Duodenal mucosa (tissue), 2 donors: Measurements from ENCODE around the gene MCM3.
A peak's percentile ranks its signal among the peaks of the same experiment; 100 is the strongest.

ENCODE experiments used
- H3K27ac ChIP-seq: one replicate; pipeline ENCODE4 v1.7.0; 2013; ENCODE audit warnings: low read depth, low read length
- H3K27me3 ChIP-seq, 2 donors: one replicate each; pipeline ENCODE4 v1.7.0; 2013; ENCODE audit warnings: low read length in 2 of 2, control low read depth in 1 of 2; ENCODE audit not compliant: insufficient read depth in 2 of 2, control insufficient read depth in 1 of 2
- H3K36me3 ChIP-seq, 2 donors: one replicate each; pipeline ENCODE4 v1.7.0; 2013; ENCODE audit warnings: low read length in 2 of 2, control low read depth in 1 of 2; ENCODE audit not compliant: insufficient read depth in 2 of 2, control insufficient read depth in 1 of 2
- H3K4me1 ChIP-seq, 2 donors: one replicate each; pipeline ENCODE4 v1.7.0; 2013; ENCODE audit warnings: low read length in 2 of 2, control low read depth in 1 of 2; ENCODE audit not compliant: insufficient read depth in 2 of 2, control insufficient read depth in 1 of 2
- H3K4me3 ChIP-seq, 2 donors: one replicate each; pipeline ENCODE4 v1.7.0; 2013; ENCODE audit warnings: low read length in 2 of 2, low read depth in 1 of 2
- H3K9ac ChIP-seq, 2 donors: one replicate each; pipeline ENCODE4 v1.7.0; 2013; ENCODE audit warnings: low read length in 2 of 2, low read depth in 1 of 2
- H3K9me3 ChIP-seq, 2 donors: one replicate each; pipeline ENCODE4 v1.7.0; 2013; ENCODE audit warnings: low read length in 2 of 2, control low read depth in 1 of 2; ENCODE audit not compliant: control insufficient read depth in 1 of 2

Gene MCM3

GRCh38 chr6:52285177-52286068, 881 bp upstream of the MCM3 start:
- Histone ChIP-seq H3K4me3 (peak overlapping the region; percentile 91), H3K9ac (peak overlapping the region; percentile 44 to 46), H3K27me3 (no peaks in the 10 kb centered on the region), H3K9me3 (no peaks in the 10 kb centered on the region), H3K36me3 (peaks cover 9 to 22% of the 10 kb centered on the region in 2 donors), H3K4me1 (peaks cover 18 to 23% of the 10 kb centered on the region in 2 donors), H3K27ac (no peak overlapping the region)

- peaks cover 14 to 34% of the 10 kb centered on the region in 2 donors for H3K36me3 ChIP-seq
- no peak overlapping the region for H3K27ac ChIP-seq
- peak overlapping the region; percentile 62 to 76 for H3K9ac ChIP-seq
- H3K4me3 ChIP-seq: peak overlapping the region; percentile 91
- H3K9me3 ChIP-seq: no peaks in the 10 kb centered on the region
- H3K27me3 ChIP-seq: no peaks in the 10 kb centered on the region
- peaks cover 18 to 23% of the 10 kb centered on the region in 2 donors for H3K4me1 ChIP-seq
These were observed 447 bp downstream of the MCM3 start for GRCh38 chr6:52284131-52284459.

- H3K9ac ChIP-seq: no peak overlapping the region
These were observed 1.4 kb downstream of the MCM3 start for GRCh38 chr6:52283111-52283510.

GRCh38 chr6:52276130-52276529, 8.4 kb downstream of the MCM3 start:
- no peak overlapping the region for H3K9ac ChIP-seq
- peaks cover 0 to 3% of the 10 kb centered on the region in 2 donors for H3K4me1 ChIP-seq
- H3K4me3 ChIP-seq: no peak overlapping the region
- H3K27ac ChIP-seq: no peak overlapping the region
- H3K27me3 ChIP-seq: no peaks in the 10 kb centered on the region
- peaks cover 31 to 85% of the 10 kb centered on the region in 2 donors for H3K36me3 ChIP-seq
- H3K9me3 ChIP-seq: no peaks in the 10 kb centered on the region

More at GRCh38 chr6:52283111-52283510, 1.4 kb downstream of the MCM3 start:
- no peaks in the 10 kb centered on the region for H3K27me3 ChIP-seq
- H3K9me3 ChIP-seq: no peaks in the 10 kb centered on the region
- H3K4me3 ChIP-seq: peak overlapping the region; percentile 91
- H3K27ac ChIP-seq: no peak overlapping the region
- H3K36me3 ChIP-seq: peaks cover 14 to 44% of the 10 kb centered on the region in 2 donors
- H3K4me1 ChIP-seq: peaks cover 18 to 23% of the 10 kb centered on the region in 2 donors

- Histone ChIP-seq H3K9me3 (no peaks in the 10 kb centered on the region), H3K27ac (no peak overlapping the region), H3K36me3 (peaks cover 34 to 75% of the 10 kb centered on the region in 2 donors), H3K4me3 (no peak overlapping the region), H3K4me1 (peaks cover 0 to 3% of the 10 kb centered on the region in 2 donors), H3K27me3 (no peaks in the 10 kb centered on the region), H3K9ac (no peak overlapping the region)
These were observed 12.6 kb downstream of the MCM3 start for GRCh38 chr6:52271852-52272460.

GRCh38 chr6:52263709-52264540, 20.6 kb downstream of the MCM3 start:
- Histone ChIP-seq H3K9ac (no peak overlapping the region), H3K27ac (no peak overlapping the region), H3K27me3 (no peaks in the 10 kb centered on the region), H3K4me3 (no peak overlapping the region), H3K4me1 (no peaks in the 10 kb centered on the region), H3K36me3 (peaks cover 36 to 59% of the 10 kb centered on the region in 2 donors), H3K9me3 (no peaks in the 10 kb centered on the region)

GRCh38 chr6:52262620-52263344, 21.8 kb downstream of the MCM3 start:
- Histone ChIP-seq H3K4me3 (no peak overlapping the region), H3K36me3 (peaks cover 28 to 48% of the 10 kb centered on the region in 2 donors), H3K9me3 (no peaks in the 10 kb centered on the region), H3K27me3 (no peaks in the 10 kb centered on the region), H3K4me1 (no peaks in the 10 kb centered on the region), H3K9ac (no peak overlapping the region), H3K27ac (no peak overlapping the region)

GRCh38 chr6:52261229-52261628, 23.3 kb downstream of the MCM3 start:
- no peaks in the 10 kb centered on the region for H3K9me3 ChIP-seq
- H3K36me3 ChIP-seq: peaks cover 20 to 38% of the 10 kb centered on the region in 2 donors
- H3K27ac ChIP-seq: no peak overlapping the region
- no peaks in the 10 kb centered on the region for H3K4me1 ChIP-seq
- H3K27me3 ChIP-seq: no peaks in the 10 kb centered on the region
- H3K4me3 ChIP-seq: no peak overlapping the region
- H3K9ac ChIP-seq: no peak overlapping the region

- no peaks in the 10 kb centered on the region for H3K9me3 ChIP-seq
- peaks cover 15 to 32% of the 10 kb centered on the region in 2 donors for H3K36me3 ChIP-seq
- no peaks in the 10 kb centered on the region for H3K27me3 ChIP-seq
- no peak overlapping the region for H3K9ac ChIP-seq
- H3K4me3 ChIP-seq: no peak overlapping the region
- H3K27ac ChIP-seq: no peak overlapping the region
- H3K4me1 ChIP-seq: no peaks in the 10 kb centered on the region
These were observed 23.9 kb downstream of the MCM3 start for GRCh38 chr6:52260634-52261033.
